GM19351 (cell line): ENCODE measurements around the gene PLXNB2.
"Not testable (repeated sequence)": the region's sequence is repeated elsewhere in the genome, so short reads cannot be mapped to it uniquely, and the experiment has no call there.

ENCODE experiments used
- ATAC-seq: cut with Tn5 transposase; IDR thresholded peaks from one replicate; pipeline ENCODE4 v1.9.1; 2021; ENCODE audit warnings: mild to moderate bottlenecking, moderate library complexity; ENCODE audit not compliant: unreplicated experiment

PLXNB2 gene

GRCh38 chr22:50326956-50327710 lies 19.7 kb upstream of the PLXNB2 start, which contains the start of gene DENND6B:
DENND6B (minus strand) TSS chr22:50327012; CDS start chr22:50326988, 24 bp downstream.
- peak; percentile 80 for ATAC-seq

- no peak for ATAC-seq
Measured at GRCh38 chr22:50326225-50326955, 18.9 kb upstream of the PLXNB2 start.

DNA sequence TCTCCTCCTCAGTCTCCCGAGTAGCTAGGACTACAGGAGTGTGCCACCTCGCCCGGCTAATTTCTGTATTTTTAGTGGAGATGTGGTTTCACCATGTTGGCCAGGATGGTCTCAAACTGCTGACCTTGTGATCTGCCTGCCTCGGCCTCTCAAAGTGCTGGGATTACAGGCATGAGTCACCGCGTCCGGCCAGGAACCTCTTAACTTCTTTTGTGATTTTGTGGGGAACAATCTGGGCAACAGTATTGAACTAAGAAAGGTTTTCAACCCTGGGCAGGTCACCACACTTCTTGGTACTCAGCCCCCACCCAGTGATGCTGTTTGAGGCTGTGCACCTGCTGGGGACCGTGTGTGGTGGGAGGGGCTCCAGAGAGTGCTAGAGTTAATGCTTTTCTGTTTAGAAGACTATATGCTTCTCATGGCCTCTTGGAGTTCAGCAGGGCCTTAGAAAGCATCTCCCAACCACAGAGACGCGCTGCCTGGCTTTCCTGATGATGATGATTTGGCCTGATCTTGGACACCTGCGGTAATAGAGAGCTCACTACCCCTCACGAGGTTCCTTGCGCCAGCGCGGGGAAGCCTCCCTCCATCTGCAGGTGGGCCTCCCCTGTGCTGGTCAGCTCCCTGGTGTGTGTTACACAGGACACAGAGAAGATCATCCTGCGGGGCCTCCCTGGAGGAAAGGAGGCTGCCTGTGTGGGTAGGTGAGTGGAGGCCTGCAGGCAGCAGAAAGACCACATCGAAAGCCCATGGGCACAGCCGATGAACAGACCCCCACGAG lies 18.2 kb upstream of the PLXNB2 start:
- no peak for ATAC-seq

GRCh38 chr22:50323900-50324299 lies 16.5 kb upstream of the PLXNB2 start:
- no peak for ATAC-seq

- not testable (repeated sequence) for ATAC-seq
Measured at GRCh38 chr22:50322382-50323104, 15.1 kb upstream of the PLXNB2 start.

GRCh38 chr22:50320671-50321325 lies 13.4 kb upstream of the PLXNB2 start:
- no peak for ATAC-seq

DNA sequence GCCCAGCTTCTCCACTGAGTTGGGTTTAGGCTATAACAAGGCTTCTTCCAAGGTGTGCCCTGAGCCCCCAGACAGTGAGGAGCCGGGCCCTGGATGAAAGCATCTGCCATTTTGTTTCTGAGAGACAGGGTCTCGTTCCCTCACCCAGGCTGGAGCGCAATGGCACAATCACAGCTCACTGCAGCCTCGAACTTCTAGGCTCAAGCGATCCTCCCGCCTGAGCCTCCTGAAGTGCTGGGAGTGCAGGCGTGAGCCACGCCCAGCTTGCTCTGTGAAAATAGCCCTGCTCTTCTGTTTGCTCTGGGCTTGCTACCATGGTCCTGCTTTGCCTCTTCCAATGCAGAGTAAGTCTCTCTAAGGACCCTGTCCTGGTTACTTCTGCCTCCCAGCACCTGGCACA lies 12.7 kb upstream of the PLXNB2 start:
- no peak for ATAC-seq

GRCh38 chr22:50319503-50319951 lies 12.1 kb upstream of the PLXNB2 start:
- ATAC-seq, result no peak

DNA sequence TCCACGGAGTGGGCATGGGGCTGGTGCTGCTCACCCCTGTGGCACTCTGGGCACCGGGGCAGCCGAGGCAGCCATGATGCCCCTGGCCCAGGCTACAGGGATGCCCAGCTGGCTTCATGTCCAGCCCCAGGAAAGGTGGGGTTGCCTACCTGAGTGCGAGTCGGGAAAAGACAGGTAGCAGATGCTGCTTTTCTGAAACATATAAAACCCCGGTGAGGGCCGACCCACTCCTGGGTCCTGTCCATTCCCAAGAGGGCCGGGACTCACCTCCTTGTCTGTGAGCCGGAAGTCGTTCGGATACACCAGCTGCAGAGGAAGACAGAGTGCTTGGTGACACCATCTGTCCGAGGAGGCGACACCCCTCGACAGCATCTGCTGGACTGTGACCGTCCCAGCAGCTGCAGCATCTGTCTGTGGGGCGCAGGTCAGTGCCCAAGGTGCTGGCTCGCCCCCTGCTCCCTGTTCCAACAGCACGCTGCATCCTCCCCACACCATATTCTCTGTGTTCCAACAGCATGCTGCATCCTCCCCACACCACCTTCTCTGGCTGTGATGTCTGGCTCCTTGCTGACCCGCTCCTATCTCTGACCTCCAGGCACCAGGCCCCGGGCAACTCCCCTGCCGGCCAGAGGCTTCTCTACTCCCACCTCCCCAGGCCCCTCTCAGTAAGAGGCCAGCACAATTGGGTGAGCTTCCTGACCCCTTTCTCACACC lies 11.4 kb upstream of the PLXNB2 start:
- ATAC-seq, result no peak

DNA sequence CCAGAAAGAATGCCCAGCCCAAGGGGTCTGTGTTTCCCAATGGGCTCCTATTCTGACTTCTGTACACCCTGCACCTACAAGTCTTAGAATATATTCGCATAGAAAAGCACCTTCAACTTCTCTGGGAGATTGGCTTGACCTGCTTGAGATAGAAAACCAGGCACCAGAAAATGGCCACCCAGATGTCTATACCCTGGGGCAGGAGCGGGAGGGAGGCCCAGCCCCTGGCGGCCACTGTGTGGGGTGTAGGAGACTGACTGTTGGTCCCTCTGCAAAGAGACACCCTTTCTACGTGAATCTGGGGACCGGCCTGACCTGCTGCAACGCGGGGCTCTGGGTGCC lies 10.9 kb upstream of the PLXNB2 start:
- no peak for ATAC-seq

DNA sequence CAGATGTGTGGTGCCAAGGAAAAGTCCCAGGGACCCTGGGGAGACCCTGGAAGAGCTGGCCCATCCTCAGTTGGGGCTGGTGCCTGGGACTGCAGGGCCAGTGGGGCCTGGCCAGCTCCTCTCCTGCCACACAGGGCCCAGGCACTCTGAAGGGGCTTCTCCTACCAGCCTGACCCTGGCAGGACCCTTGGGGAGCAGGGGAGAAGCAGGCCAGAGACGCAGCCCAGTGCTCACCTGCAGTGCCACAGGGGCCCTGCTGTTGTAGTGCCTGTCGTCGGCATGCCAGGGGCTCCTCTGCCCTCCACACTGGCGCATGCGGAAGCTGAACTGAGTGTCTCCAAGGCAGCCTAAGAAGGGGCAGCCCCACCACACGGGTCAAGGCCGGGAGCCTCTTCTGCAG lies 10.2 kb upstream of the PLXNB2 start:
- no peak for ATAC-seq

DNA sequence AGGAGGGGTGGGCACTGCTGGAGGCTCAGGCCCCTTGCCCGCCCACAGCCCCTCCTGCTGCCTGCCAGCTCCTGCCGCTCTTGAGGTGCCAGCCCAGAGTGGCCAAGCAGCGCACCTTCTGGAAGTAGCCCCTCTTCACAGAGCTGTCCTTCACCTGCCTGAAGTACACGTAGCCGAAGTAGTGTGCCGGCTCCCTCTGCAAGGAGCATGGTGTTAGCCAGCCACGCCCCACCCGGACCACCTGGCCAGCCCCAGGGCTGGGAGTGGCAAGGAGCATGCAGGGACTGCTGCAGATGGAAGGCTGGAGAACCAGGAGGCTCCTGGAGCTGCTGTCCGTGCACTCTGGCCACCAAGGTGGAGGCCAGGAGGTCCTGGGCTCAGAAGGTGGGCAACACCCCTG lies 9.7 kb upstream of the PLXNB2 start:
- ATAC-seq, result no peak

DNA sequence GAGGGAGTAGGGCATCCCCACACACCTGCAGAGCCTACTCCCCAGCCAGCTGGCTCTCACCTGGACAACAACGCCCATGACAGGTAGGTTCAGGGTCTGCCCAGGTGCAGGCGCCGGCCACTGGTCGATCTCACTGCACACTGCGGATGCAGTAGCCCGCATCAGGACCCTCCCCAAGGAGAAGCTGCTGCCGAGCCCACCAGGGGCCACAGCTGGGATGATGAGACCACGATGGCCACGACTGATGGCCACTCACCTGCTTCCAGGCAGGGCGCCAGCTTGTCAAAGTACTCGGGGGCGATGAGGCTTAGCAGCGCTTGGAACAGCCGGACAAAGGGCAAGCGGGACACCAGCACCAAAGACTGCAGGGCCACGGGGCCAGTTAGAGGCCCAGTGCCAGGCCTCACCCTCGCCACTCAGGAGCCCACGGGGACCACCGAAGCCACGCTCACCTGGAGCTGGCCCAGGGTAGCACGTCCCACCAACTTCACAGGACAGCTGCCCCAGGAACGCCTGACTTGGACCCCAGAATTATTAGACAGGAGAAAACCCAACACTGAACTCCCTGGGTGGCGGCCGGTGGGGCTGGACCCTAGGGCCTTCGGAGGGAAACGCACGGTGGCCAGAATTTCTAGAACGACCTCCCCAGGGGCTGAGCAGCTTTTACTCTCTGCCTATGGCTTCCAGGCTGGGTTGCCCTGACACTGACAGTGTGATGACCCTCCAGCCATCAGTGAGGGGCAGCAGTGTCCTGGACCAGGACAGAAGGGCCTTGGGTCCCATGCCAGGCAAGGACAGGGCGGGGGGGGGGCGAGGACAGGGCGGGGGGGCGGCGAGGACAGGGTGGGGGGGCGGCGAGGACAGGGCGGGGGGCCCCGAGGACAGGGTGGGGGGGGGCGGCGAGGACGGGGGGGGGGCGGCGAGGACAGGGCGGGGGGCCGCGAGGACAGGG lies 8.9 kb upstream of the PLXNB2 start:
- no peak for ATAC-seq

DNA sequence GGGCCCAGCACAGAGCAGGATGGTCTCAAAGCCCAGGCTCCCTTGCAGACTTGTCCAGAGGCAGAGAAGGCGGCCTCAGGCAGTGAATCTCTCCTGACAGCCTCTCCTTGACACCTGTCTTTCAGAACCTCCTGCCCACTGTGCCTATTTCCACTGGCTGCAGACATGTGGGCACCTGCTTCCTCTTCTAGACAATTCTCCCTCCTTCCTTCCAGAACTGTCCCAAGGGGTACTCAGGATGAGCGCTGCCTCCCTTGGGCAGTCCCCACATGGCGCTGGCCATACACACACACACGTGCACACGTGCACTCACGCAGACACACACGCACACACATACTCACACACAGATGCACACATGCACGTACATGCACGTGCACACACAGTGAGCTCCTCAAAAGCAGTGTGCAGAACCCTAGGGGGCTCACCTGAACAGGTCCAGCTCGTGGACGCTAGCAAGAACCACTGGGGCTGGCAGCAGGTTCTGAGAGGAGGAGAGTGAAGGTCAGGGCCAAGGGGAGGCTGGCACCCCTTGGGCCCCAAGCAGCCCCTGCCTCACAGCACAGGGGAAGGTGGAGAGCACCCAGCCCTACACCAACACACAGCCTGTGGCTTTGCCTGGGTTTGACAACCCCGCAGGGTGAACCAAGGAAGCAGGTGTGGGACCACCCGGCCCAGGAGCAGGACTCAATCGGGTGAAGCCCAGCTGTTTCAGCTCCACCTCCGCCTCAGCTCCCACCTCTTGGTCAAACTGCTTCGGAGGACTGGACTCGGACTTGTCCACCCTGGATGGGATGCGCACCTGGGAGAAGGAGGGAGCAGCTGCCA lies 8.1 kb upstream of the PLXNB2 start:
- no peak for ATAC-seq

GRCh38 chr22:50314455-50315288 lies 7.2 kb upstream of the PLXNB2 start:
- ATAC-seq, result peak; percentile 83

DNA sequence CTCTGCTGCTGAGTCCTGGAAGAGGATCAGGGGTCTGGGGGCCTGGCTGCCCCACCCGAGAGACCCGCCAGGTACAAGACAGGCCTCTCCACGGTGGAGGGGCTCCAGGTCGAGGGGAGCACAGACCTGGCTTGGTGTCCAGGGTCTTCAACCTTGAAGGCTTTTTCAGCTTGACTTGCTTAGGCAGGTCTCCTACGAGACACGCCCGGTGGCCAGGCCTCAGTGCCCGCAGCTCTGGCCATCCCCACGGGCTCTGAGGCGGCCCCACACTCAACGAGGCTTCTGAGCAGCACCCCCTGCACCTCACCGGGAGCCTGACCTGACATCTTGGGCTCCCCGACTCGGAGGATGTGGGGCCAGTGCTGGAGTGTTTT lies 6.6 kb upstream of the PLXNB2 start:
- ATAC-seq, result no peak

DNA sequence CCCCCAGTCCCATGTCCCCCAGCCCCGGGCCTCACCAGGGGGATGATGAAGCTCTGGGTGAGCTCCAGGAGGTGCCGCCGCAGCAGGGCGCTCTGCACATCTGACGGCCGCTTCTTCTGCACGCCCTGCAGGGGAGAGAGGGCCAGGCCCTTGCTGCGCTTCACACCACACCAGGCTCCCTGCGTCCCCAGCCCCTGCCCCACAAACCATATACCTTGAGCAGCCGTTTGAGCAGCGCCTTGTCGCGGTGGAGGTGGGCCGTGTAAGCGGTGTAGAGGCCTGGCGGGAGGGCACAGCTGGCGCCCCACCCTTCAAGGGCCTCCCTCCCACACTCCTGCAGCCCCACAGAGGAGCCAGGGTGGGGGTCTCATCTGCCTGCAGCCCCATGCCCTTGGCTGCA lies 6.2 kb upstream of the PLXNB2 start:
- ATAC-seq, result no peak
